HTERT RPE-1 (cell line): ENCODE data around the gene NISCH.

Experiments used
- in situ Hi-C: fragments of 300-500 bp; cut with MboI; formaldehyde crosslinking; loops from 4 replicates; pipeline ENCODE4 v1.14.3; 2020; ENCODE audit warnings: low sequenced_read_pairs

The NISCH gene

DNA sequence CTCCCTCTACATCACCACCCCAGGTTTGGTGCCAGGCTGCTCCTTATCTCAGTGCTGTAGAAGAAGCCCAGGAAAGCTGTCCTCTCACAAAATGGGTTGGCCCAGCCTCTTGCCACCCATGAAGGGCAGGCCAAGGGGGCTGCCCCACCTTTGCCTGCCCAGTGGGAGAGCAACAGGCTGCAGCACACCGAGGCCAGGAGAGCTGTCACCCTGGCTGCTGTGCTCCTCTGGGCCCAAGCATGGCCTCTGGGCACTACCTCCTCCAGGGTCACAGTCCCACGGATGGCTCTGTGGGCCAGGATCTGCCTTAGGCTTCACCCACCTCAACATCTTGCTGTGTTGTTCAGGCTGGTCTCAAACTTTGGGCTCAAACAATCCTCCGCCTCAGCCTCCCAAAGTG lies 33.3 kb downstream of the NISCH start:
- in situ Hi-C loops = no loop called here

DNA sequence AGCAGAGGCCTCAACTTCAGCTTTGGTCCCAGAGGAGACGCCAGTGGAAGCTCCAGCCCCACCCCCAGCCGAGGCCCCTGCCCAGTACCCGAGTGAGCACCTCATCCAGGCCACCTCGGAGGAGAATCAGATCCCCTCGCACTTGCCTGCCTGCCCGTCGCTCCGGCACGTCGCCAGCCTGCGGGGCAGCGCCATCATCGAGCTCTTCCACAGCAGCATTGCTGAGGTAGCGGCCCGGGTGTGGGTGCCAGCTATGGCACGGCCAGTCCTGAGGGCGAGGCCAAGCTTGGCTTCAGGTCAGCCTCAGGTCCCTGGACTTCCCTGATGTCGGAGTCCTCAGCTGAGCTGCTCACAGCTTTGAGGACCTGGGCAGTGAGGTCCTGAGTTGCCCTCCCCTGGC lies 34.0 kb downstream of the NISCH start:
- in situ Hi-C loops = no loop called here

DNA sequence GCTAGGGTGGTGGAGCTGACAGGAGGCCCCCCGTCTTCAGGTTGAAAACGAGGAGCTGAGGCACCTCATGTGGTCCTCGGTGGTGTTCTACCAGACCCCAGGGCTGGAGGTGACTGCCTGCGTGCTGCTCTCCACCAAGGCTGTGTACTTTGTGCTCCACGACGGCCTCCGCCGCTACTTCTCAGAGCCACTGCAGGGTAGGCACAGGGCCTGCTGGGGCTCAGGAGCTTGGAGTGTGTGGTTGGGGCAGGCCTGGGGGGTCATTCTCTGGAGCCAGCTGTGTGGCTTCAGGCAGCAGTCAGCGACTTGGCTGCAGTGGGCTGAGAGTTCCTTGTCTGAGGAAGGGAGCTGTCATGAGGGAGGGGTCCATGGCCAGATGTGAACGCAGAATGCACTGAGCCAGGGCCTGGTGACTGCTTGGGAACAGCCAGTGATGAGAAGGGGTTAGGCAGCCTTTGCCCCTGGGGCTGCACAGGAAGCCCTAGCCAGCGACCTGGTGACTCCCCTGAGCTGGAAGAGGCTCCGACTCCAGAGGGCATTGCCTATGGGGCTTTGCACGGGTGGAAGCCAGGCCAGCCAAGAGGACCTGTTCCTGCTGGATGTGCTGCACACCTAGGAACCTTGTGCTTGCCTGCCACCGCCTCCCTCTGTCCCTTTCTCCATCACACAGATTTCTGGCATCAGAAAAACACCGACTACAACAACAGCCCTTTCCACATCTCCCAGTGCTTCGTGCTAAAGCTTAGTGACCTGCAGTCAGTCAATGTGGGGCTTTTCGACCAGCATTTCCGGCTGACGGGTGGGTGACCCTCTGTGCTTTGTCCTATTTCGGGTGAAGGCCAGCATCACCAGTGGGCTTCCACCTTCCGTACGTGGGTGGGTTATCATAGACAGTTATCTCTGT lies 34.9 kb downstream of the NISCH start:
- in situ Hi-C loops = no loop called here

DNA sequence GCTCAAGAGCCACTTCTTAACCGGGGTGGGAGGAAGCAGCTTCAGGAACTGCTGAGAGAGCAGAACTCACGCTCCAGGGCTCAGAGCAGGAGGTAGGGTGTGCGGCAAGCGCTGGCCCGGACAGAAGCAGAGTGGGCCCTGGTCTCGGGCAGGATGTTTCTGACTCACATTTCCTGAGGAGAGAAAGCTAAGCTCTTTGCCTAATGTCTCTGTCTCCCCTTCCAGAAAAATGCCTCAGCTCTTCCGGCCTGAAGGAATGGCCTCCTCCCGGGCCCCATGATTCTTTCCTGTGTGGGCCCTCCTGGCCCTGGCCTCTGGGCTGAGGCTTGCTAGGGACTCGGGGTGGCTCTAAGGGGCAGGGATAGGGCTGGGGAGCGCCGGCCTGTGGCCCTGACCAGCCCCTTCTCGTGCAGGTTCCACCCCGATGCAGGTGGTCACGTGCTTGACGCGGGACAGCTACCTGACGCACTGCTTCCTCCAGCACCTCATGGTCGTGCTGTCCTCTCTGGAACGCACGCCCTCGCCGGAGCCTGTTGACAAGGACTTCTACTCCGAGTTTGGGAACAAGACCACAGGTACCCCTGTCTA lies 35.6 kb downstream of the NISCH start:
- in situ Hi-C loops = no loop called here

DNA sequence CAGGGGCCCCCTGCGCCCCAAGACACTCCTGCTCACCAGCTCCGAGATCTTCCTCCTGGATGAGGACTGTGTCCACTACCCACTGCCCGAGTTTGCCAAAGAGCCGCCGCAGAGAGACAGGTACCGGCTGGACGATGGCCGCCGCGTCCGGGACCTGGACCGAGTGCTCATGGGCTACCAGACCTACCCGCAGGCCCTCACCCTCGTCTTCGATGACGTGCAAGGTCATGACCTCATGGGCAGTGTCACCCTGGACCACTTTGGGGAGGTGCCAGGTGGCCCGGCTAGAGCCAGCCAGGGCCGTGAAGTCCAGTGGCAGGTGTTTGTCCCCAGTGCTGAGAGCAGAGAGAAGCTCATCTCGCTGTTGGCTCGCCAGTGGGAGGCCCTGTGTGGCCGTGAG lies 36.7 kb downstream of the NISCH start:
- in situ Hi-C loops = no loop called here

DNA sequence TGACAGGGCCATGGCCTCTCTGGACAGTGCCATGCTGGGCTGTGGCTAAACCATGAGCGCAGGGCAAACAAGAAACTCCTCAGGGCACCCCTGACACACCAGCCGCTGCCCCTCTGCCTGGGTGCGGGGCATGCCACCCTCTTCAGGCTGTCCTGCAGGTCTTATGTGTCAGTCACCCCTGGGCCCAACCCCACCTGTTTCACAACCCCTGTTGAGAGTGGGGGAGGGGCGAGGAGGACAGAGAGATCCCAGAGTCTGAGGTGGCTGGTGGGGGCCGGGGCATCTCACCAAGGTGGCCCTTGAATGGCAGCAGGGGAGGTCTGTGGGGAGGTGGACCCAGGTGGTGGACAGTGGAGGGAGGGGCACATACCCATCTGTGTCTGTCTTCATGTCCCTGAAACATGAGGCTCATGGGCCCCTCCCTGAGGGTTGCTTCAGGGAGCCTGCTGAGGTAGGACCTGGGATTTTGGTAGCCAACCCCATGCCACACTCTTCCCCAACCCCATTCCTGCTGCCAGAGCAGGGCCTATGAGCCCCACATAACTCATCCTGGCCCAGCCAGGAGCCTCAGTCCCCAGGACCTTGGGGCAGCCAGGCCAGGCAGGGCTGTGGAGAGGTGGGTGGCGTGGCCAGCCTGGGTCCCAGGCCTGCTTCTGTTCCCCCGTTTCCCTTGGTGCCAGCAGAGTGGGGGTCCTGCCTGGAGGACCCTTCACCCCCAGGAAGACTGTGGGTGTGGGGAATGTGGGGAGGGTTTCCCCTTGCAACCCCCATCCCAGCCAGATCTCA lies 38.0 kb downstream of the NISCH start:
- in situ Hi-C loops = no loop called here

DNA sequence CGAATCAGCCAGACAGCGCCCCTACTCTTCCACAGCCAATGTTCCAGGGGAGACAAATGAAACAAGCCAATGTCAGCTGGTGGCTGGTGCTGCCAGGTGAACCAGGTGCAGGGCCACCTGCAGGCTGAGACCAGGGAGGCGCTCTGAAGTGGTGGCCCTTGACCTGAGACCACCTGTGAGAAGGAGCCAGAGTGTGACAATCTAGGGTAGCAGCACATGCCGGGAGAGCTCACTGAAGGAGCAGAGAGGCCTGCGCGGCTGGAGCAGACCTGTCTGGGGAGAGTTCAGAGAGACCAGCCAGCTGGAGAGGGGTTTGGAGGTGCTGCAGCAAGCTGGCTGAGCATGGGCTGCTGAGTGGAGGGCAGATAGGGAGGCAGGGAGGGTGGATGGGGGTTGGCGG lies 39.0 kb downstream of the NISCH start:
- in situ Hi-C loops = no loop called here

DNA sequence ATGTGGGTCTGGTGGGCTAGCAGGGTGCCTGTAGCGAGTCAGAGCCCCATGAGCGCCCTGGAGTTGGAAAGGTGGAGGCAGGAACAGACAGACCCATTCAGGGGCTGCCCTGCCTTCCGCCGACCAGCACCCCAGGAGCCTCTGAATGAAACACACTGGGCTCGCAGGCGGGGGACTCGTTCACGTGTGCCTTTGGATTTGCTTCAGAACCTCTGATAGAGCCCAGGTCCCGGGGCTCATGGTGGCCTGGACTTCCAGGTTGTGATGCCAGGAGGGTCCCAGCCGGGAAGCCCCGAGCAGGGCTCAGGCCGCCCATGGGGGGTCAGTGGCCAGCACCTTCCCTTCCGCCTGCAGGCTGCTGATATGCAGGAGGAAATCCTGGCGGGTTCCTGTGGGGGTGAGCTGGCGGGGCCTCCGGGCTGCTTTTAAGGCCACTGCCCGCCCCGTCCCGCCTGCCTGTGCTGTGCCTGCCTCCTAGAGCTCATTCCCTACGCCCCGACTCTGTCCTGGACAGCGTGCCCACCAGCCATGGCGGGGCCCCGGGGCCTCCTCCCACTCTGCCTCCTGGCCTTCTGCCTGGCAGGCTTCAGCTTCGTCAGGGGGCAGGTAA lies 39.6 kb downstream of the NISCH start, which contains the start of gene STAB1:
Gene STAB1 (plus strand): TSS at position 453 of the 610 bp plus-strand sequence. CDS start 76 bp downstream, at position 529.
- in situ Hi-C loops = no loop called here

DNA sequence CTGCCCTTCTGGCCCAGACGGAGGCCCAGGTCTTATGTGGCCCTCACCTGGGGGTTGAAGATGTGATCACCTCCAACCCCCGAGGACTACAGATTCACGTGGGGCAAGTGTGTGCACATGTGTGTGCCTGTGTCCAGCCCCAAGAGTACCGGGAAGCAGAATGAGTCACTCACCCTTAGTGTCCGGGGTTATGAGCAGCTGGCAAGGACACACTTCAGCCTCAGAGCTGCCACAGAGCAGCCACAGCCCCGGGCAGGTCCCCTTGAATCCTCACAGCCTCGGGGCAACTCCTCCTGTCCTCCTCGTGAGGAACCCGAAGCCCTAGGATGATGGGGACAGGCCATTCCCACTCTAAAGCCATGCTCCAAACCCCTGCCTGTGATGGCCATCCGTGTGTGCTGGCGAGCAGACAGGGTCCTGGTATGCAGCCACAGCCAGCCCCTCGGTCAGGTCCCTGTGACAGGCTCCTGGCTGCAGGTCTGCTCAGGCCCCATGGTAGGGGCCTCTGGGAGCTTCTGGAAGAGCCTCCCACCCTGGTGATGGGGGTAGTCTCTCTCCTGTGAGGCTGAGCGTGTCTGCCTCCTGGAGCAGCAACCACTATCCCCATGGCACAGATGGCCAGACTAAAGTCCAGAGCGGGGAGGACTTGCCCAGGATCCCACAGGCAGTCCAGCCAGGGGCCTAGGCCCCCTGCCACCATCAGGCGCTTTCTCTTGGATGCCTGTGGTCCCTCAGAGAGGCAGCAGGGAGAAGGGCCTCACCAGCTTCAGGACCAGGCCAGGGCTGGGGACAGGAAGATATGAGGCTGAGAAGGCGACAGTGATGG lies 40.6 kb downstream of the NISCH start:
- in situ Hi-C loops = no loop called here

DNA sequence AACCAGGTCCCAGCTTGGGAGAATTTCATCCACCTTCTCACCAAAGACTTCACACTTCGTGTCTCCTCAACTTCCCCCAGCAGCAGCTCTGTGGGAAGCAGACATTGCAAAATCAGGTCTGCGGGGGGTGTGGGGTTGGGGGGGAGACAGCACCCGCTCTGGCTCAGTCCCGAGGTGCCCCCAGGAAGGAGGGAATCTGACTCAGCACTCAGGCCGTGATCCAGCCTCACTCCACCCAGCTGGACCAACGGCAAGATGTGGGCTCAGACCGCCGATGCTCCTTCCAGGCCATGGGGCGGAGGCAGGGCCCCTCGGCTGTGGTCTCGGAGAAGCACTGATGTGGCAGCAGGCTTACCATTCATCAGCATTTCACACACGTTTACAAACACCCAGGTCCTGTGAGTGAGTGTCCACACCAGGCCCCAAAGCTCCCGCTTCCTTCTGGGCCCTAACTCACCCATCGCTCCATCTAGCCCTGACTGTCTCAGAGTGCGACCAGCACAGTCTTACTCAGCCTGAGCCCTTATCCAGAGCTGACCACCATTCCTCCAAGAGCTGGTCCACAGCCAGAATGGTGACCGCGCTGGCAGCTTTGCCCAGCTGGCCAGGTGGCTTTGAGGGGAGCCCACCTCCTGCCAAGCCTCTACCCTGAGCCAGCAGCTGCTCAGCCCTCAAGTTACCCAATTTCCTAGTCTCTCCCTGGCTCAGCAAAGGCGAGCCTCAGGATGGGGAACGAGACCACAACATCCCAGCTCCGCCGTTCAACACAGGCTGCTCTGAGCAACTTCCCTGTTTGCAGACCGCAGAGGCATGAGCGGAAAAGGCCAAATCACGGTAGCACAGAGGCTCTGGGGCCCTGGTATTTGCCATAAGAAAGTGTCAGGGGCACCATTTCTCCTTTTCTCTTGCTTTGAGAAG lies 43.0 kb downstream of the NISCH start:
- in situ Hi-C loops = no loop called here

DNA sequence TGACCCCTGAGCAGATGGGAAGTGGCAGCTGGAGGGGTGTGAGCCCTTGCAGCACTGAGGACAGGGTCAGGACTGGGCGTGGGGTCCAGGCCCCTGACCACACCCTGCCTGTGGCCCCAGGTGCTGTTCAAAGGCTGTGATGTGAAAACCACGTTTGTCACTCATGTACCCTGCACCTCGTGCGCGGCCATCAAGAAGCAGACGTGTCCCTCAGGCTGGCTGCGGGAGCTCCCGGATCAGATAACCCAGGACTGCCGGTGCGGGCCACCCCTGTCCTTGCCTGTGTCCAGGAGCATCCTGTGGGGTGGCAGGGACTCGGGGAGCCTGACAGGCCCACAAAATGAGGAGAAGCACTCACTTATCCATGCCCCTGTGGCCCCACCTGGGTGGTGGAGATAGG lies 45.6 kb downstream of the NISCH start:
- in situ Hi-C loops = no loop called here

DNA sequence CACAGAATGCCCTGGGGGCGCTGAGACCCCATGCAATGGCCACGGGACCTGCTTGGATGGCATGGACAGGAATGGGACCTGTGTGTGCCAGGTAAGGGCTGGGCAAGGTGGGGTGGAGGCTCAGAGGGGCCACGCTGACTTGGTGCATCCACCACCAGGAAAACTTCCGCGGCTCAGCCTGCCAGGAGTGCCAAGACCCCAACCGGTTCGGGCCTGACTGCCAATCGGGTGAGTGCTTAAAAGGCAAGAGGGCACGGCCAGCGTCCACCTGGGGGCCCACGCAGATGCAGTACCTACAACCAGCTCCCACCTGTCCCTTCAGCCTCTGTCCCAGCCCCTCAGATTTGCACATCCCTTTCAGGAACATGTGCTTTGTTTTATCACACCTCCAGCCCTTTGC lies 46.6 kb downstream of the NISCH start:
- in situ Hi-C loops = no loop called here

DNA sequence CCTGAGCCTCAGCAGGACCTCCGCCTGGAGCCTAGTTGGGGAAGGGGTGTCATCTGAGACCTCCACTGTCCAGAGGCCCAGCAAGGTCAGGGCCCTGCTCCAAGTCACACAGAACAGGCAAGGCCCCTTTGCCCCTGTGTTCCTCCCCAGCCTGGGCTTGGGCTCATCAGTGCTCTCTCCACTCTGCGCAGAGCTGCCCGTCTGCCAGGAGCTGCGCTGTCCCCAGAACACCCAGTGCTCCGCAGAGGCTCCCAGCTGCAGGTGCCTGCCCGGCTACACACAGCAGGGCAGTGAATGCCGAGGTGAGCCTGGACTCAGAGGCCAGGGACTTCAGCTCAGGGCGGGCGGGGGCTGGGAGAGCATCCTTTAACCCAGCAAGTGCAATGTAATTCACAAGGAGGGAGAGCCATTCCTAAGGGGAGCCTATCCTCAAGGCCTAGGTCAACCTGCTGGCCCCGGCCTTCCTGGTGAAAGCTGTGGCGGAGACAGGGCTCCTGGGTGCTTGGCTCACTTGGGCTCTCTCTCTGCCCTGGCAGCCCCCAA lies 47.5 kb downstream of the NISCH start:
- in situ Hi-C loops = no loop called here

DNA sequence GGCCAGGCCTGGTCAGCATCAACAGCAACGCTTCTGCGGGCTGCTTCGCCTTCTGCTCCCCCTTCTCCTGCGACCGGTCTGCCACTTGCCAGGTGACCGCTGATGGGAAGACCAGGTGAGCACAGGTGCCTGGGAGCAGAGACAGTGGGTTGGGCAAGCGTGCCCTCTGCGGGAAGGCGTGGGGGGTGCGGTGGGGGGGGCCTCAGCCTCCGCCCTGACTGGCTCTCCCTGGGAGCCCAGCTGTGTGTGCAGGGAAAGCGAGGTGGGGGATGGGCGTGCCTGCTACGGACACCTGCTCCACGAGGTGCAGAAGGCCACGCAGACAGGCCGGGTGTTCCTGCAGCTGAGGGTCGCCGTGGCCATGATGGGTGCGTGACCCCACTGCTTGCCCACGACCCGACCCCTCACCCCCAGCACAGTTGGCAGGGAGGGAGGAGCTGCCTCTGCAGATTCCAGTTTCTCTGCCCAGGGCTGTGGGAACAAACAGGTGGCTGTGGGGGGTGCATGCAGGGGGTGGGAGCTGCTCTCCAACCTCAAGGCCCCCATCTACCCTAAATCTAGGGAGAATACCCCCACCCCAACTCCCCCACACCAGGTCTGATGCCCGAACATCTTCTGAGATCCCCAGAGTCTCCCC lies 48.5 kb downstream of the NISCH start:
- in situ Hi-C loops = no loop called here

DNA sequence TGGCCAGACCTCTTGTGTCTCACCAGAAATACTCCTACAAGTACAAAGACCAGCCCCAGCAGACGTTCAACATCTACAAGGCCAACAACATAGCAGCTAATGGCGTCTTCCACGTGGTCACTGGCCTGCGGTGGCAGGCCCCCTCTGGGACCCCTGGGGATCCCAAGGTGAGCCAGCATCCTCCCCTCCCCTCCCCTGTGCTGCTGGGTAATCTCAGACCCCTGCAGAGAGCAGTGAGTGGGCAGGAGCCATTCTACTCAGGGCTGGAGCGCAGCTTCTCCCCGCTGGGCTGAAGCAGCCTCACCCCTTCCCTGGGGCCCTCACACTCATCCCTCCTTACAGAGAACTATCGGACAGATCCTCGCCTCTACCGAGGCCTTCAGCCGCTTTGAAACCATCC lies 49.6 kb downstream of the NISCH start:
- in situ Hi-C loops = no loop called here

DNA sequence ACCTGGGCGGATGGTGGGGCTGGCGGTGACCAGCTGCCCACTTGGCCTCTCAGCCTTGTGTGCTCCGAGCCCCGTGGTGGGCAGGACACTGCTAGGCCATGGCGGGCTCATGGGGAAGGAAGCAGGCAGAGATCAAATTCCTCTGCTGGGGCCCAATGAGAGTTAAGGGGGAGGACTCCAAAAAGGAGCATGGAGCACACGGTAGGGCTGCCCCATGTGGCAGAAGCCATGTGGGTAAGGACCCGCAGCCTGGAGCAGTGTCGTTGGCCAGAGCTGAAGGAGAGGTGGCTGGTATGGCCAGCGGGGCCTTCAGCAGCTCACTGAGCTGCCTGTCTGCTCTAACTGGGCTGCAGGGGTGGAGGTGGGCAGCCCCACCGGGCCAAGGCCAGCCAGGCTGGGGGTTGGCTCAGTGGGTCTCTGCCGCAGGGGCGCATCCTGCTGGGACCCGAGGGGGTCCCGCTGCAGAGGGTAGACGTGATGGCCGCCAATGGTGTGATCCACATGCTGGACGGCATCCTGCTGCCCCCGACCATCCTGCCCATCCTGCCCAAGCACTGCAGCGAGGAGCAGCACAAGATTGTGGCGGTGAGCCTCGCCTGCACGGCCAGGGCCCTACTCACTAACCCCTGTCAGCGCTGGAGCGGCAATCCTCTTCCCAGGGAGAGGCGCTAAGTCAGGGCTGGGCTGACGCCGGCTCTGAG lies 51.0 kb downstream of the NISCH start:
- in situ Hi-C loops = no loop called here

DNA sequence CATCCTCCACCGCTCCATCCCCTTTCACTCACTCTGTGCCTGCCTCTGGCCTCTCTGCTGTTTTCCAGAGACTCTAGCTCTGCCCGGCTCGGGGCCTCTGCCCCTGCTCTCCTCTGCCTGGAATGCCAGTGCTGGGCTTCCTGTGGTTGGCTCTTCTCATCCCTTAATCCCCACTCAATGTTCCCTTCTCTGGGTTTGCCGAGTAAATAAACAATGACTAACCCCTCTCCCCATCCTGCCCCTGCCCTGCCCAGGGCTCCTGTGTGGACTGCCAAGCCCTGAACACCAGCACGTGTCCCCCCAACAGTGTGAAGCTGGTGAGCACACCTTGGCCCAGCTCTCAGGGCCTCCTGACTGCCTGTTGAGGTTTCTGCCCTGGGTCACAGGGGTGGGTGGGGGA lies 52.0 kb downstream of the NISCH start:
- in situ Hi-C loops = no loop called here

DNA sequence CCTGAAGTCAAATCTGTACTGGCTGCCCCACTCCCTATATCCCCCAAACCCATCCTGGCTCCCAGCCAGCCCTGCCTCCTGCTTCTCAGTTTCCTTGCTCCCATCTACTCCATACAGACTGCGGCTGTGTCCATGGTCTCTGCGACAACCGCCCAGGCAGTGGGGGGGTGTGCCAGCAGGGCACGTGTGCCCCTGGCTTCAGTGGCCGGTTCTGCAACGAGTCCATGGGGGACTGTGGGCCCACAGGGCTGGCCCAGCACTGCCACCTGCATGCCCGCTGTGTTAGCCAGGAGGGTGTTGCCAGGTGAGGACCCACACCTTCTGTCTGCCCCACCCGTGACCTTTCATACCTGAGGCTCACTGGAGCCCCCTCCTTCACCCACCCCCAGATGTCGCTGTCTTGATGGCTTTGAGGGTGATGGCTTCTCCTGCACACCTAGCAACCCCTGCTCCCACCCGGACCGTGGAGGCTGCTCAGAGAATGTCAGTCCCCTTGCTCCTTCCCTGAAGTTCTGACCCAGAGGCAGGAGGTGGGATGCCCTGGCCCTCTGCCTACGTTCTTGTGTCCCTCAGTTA lies 54.4 kb downstream of the NISCH start:
- in situ Hi-C loops = no loop called here
